Activated CD4-positive, alpha-beta T cell treated with anti-CD3 and anti-CD28 coated beads, Interleukin-2, amount 10 ng/mL, durations not matched to agents 24 days and 14 days (primary cell): ENCODE data around the gene KCNN3. TPM values are rescaled to one million over a fixed set of nuclear protein-coding genes. Genes with fewer than 3 reads are reported as not detected.

ENCODE experiments used
- DNase-seq: peaks from one replicate; pipeline ENCODE4 v3.0.0; 2022
- H3K27ac Mint-ChIP-seq: one replicate; pipeline ENCODE4 v1.8.0; 2022; ENCODE audit warnings: mild to moderate bottlenecking, mixed read lengths
- H3K27me3 Mint-ChIP-seq: one replicate; pipeline ENCODE4 v1.8.0; 2022; ENCODE audit warnings: mixed read lengths
- H3K36me3 Mint-ChIP-seq: one replicate; pipeline ENCODE4 v1.8.0; 2022; ENCODE audit warnings: low read depth, mild to moderate bottlenecking, mixed read lengths
- H3K4me1 Mint-ChIP-seq: one replicate; pipeline ENCODE4 v1.8.0; 2021; ENCODE audit warnings: mixed read lengths
- H3K4me3 Mint-ChIP-seq: one replicate; pipeline ENCODE4 v1.8.0; 2022; ENCODE audit warnings: mild to moderate bottlenecking, moderate library complexity, mixed read lengths
- H3K9me3 Mint-ChIP-seq: one replicate; pipeline ENCODE4 v1.8.0; 2021; ENCODE audit warnings: mixed read lengths
- intact Hi-C: fragments of 100-400 bp; cut with micrococcal nuclease; formaldehyde crosslinking; loops from one replicate; pipeline ENCODE4 v1.15.1; 2023
- total RNA-seq: library from RNA; stranded (reverse); gene quantifications from 2 replicates; pipeline ENCODE4 v1.2.3, GENCODE V29; 2022

The KCNN3 gene
- total RNA-seq, 1 donor from 2014 or later, result 0.35 TPM

DNA sequence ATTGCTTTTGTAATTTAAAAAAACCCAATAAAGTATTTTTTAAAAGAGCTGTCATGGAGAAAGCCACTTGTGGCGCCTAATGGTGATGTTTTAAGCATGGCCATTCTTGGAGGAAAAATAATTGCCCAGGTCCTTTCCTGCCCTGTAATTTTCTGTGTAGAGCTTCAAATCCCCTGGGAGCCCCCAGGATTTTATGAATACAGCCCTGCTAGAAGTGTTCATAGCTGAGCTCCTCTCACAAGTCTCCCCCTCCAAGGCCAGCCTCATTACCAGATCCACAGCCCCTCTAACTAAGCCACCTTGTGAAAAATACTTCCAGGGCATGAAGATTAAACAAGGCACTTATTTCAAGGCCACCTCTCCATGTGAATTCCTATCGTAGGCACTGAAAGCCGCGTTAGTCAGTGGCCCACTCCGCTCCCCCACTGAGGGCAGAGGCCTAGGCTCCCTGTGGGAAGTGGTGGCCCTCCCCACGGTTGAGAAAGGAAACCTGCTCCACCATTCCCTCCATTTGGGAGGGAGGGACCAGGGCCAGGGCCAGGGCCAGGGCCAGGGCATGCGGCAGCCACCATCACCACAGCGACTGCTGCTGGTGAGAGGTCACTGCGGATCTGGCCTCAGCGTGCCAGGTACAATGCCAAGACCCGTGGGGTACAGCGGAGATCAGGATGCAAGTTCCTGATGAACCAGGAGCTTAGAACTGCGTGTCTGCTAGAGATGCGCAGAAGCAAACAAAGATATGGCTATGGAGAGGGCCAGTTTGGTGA lies 83.1 kb downstream of the KCNN3 start:
- Mint-ChIP-seq H3K27ac (no peak overlapping the region), H3K4me1 (peaks cover 43% of the 10 kb centered on the region), H3K36me3 (no peaks in the 10 kb centered on the region), H3K27me3 (no peaks in the 10 kb centered on the region), H3K4me3 (no peak overlapping the region), H3K9me3 (peaks cover 4% of the 10 kb centered on the region)
- no peak for DNase-seq
- intact Hi-C loops, result no loop called here

DNA sequence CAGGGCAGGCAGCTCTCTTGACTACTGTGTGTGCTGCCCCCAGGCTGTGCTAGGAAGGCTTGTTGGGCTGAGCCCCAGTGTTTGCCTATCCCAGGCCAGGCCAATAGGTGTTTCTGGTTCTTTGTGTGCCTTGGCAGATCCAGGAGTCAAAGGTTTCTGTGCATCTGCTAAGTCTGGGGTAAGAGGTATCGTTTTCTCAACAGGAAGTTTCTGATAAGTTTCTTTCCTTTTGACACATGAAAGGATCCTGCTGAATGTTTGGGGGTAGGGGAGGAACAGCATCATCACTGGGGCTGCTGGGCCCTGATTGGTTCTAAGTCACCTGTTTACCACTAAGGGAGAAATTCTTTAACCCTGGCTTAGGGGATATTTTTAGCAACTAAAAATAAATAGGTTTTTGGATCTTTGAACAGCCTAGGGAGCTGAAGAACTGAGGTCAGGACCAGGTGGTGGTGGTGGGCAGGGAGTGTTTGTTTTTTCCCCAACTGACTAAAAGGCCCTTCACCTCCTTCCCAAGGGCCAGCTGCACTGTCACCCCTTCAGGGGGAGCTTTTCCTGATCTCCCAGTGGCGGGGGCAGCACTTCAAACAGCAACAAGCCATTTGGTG lies 85.1 kb downstream of the KCNN3 start:
- Mint-ChIP-seq H3K4me1 (peaks cover 32% of the 10 kb centered on the region), H3K27me3 (no peaks in the 10 kb centered on the region), H3K36me3 (no peaks in the 10 kb centered on the region), H3K4me3 (peak overlapping the region; percentile 70), H3K27ac (peak overlapping the region; percentile 90), H3K9me3 (peaks cover 4% of the 10 kb centered on the region)
- intact Hi-C loops, result no loop called here
- peak; percentile 85 for DNase-seq

GRCh38 chr1:154784416-154784815 lies 85.7 kb downstream of the KCNN3 start:
- Mint-ChIP-seq H3K4me1 (peaks cover 32% of the 10 kb centered on the region), H3K36me3 (no peaks in the 10 kb centered on the region), H3K27me3 (no peaks in the 10 kb centered on the region), H3K27ac (peak overlapping the region; percentile 90), H3K4me3 (peak overlapping the region; percentile 70), H3K9me3 (peaks cover 4% of the 10 kb centered on the region)
- intact Hi-C loops, result no loop called here
- DNase-seq, result no peak

- intact Hi-C loops, result no loop called here
- no peaks in the 10 kb centered on the region for H3K27me3 Mint-ChIP-seq
Measured at GRCh38 chr1:154783976-154784375, 86.1 kb downstream of the KCNN3 start.

GRCh38 chr1:154780541-154780940 lies 89.5 kb downstream of the KCNN3 start:
- H3K27ac Mint-ChIP-seq, result no peak overlapping the region
- no peaks in the 10 kb centered on the region for H3K27me3 Mint-ChIP-seq

More at GRCh38 chr1:154783976-154784375, 86.1 kb downstream of the KCNN3 start:
- Mint-ChIP-seq H3K27ac (peak overlapping the region; percentile 90), H3K9me3 (peaks cover 4% of the 10 kb centered on the region), H3K36me3 (no peaks in the 10 kb centered on the region), H3K4me3 (peak overlapping the region; percentile 70), H3K4me1 (peaks cover 32% of the 10 kb centered on the region)
- no peak for DNase-seq

GRCh38 chr1:154779551-154780189 lies 90.4 kb downstream of the KCNN3 start:
- peaks cover 6% of the 10 kb centered on the region for H3K9me3 Mint-ChIP-seq
- H3K27ac Mint-ChIP-seq, result no peak overlapping the region
- no peak for DNase-seq
- H3K27me3 Mint-ChIP-seq, result no peaks in the 10 kb centered on the region
- no peaks in the 10 kb centered on the region for H3K36me3 Mint-ChIP-seq
- peaks cover 23% of the 10 kb centered on the region for H3K4me1 Mint-ChIP-seq
- no peak overlapping the region for H3K4me3 Mint-ChIP-seq
- intact Hi-C loops, result no loop called here

More at GRCh38 chr1:154780541-154780940, 89.5 kb downstream of the KCNN3 start:
- no peak for DNase-seq
- intact Hi-C loops, result no loop called here
- H3K4me3 Mint-ChIP-seq, result no peak overlapping the region
- H3K9me3 Mint-ChIP-seq, result peaks cover 6% of the 10 kb centered on the region
- no peaks in the 10 kb centered on the region for H3K36me3 Mint-ChIP-seq
- peaks cover 30% of the 10 kb centered on the region for H3K4me1 Mint-ChIP-seq

DNA sequence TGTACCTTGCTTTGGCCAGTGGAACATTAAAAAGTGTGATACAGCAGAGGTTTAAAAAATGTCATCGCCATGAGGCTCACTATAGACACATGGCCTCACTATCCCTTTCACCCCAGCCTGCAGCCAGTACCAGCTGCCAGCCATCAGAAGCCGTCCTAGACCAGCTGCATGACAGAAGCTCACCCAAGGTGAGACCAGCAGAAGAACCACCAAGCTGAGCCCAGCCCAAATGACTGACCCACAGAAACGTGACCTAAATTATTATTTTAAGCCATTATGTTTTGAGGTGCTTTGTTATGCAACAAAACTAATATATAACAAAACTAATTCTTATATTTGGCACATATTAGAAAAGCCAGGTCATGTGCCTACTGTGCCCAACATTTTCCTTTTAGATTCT lies 91.1 kb downstream of the KCNN3 start:
- Mint-ChIP-seq H3K27me3 (no peaks in the 10 kb centered on the region), H3K9me3 (peaks cover 3% of the 10 kb centered on the region), H3K27ac (no peak overlapping the region), H3K4me3 (no peak overlapping the region), H3K36me3 (no peaks in the 10 kb centered on the region), H3K4me1 (peaks cover 15% of the 10 kb centered on the region)
- DNase-seq, result no peak
- intact Hi-C loops, result no loop called here

DNA sequence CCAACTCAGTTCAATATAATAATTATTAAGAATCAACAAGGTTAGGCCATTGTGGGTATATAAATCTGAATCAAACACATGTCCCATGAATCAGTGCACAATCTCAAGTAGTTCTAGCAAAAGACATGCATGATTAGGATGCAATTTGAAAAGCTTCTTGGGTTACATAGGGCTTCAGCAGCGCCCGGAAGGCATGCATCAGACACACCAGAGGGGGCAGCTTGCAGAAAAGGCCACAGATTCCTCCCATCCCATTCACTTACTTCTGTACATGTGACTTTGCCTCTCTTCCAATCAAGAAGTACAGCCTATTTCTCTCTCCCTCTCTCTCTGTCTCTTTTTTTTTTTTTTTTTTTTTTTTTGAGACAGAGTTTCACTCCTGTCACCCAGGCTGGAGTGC lies 91.8 kb downstream of the KCNN3 start:
- no peak overlapping the region for H3K27ac Mint-ChIP-seq
- intact Hi-C loops, result no loop called here
- no peaks in the 10 kb centered on the region for H3K27me3 Mint-ChIP-seq
- peaks cover 9% of the 10 kb centered on the region for H3K4me1 Mint-ChIP-seq
- no peak for DNase-seq
- H3K9me3 Mint-ChIP-seq, result peaks cover 3% of the 10 kb centered on the region
- H3K36me3 Mint-ChIP-seq, result no peaks in the 10 kb centered on the region
- H3K4me3 Mint-ChIP-seq, result no peak overlapping the region

- Mint-ChIP-seq H3K9me3 (peaks cover 3% of the 10 kb centered on the region), H3K4me1 (peaks cover 10% of the 10 kb centered on the region), H3K4me3 (no peak overlapping the region), H3K27ac (no peak overlapping the region), H3K36me3 (no peaks in the 10 kb centered on the region), H3K27me3 (no peaks in the 10 kb centered on the region)
- intact Hi-C loops, result no loop called here
- no peak for DNase-seq
Measured at GRCh38 chr1:154777781-154778180, 92.3 kb downstream of the KCNN3 start.

- Mint-ChIP-seq H3K4me1 (peaks cover 10% of the 10 kb centered on the region), H3K4me3 (no peak overlapping the region), H3K27ac (no peak overlapping the region), H3K27me3 (no peaks in the 10 kb centered on the region), H3K9me3 (peaks cover 3% of the 10 kb centered on the region), H3K36me3 (no peaks in the 10 kb centered on the region)
- intact Hi-C loops, result no loop called here
- DNase-seq, result no peak
Measured at GRCh38 chr1:154777154-154777553, 92.9 kb downstream of the KCNN3 start.

DNA sequence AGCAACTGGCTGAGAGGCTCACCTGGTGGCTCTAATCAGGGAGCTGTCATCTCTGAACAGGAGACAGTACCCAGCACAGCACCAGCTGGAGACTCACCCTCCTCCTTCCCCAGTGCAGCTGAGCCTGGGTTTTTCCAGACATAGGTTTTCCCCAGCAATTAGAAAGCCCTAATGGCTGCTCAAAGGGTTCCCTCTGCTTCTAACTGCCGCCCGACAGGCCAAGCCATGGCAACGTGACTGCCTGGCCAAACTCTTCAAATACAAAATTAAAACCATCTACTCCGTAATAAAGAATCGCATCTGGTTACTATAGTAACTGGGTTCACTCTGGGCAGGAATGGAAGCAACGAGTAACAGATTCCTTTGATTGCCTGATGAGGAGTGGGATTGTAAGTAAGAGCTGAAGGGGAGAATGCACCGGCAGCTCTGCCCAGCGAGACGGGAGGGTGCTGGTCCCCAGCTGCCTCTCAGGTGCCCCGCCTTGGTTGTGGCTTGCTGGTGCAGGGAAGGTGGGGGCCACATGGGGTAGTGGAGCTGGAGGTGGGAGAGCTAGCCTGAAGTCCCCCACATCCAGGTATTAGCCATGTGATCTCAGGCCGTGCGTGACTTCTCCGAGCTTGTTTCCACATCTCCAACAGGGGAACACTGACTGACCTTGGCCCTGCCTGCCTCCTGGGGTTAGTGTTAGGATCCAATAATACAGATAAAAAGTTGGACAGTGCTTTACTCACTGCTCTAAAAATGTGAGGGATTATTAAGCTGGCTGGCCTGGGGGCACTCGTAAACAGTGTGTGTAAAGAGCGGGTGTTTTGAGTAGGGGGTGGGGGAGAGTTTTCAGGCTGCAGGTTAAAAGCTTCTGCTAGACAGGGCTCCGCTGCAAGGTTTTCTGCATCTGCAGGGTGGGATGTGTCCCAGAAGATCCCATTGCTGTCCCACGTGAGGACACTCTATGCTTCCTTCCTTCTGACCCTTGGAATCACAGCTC lies 94.2 kb downstream of the KCNN3 start:
- Mint-ChIP-seq H3K27me3 (no peaks in the 10 kb centered on the region), H3K27ac (peak overlapping the region; percentile 18), H3K4me3 (no peak overlapping the region), H3K36me3 (no peaks in the 10 kb centered on the region), H3K4me1 (peaks cover 13% of the 10 kb centered on the region), H3K9me3 (peaks cover 3% of the 10 kb centered on the region)
- DNase-seq, result no peak
- intact Hi-C loops, result no loop called here

DNA sequence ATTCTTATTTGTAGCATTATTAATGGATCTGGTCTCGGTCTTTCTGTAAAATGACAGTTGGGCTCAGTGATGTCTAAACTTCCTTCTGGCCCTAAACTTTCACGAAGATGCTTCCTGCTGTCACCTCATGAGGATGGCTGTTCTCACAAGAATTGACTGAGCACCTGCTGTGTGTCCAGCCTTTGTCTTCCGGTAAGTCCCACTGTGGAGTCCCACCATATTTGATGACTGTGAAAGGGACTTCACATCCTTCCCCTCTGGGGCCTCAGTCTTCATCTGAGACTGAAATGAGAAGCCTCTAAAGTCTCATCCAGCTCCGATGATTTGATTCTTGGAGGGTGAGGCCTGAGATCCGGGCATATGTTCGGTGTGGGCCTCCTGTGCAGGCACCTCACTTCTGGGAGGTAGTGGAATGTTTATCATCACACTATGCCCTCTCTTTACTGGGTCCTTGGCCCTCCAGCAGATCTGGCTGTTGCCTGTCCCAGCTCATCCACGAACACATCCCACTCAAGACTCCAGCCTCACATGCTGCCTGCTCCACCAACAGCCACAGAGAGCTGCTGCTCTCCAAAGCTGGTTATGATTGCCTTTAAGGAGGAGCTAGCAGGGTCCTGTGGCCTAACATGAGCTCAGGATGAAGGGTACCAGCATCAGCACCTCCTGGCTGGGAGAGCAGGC lies 95.8 kb downstream of the KCNN3 start:
- no peak for DNase-seq

DNA sequence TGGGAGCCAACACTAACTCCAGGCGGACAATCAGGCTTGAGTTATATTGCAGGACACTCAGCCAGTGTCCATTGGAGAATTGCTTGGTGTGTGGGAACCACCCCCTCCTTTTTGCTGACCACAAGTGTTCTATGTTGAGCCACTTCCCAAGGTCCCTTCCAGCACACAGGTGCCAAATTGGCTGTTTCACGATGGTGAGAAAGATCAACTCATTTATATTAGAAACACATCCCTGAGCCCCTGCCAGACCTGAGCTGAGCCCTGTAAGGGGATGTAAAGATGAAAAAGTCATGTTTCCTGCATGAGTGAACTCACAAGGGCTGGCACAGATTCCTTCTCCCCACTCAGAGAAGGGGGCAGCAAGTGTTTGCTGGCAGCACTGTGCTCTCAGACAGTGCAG lies 96.5 kb downstream of the KCNN3 start:
- no peak overlapping the region for H3K4me3 Mint-ChIP-seq
- H3K9me3 Mint-ChIP-seq, result no peaks in the 10 kb centered on the region
- H3K36me3 Mint-ChIP-seq, result no peaks in the 10 kb centered on the region
- H3K27ac Mint-ChIP-seq, result no peak overlapping the region
- no peaks in the 10 kb centered on the region for H3K27me3 Mint-ChIP-seq
- intact Hi-C loops, result no loop called here
- DNase-seq, result no peak
- peaks cover 13% of the 10 kb centered on the region for H3K4me1 Mint-ChIP-seq

More for the DNA sequence above, 95.8 kb downstream of the KCNN3 start:
- H3K4me3 Mint-ChIP-seq, result no peak overlapping the region
- H3K4me1 Mint-ChIP-seq, result peaks cover 13% of the 10 kb centered on the region
- H3K36me3 Mint-ChIP-seq, result no peaks in the 10 kb centered on the region
- H3K27me3 Mint-ChIP-seq, result no peaks in the 10 kb centered on the region
- peaks cover 3% of the 10 kb centered on the region for H3K9me3 Mint-ChIP-seq
- intact Hi-C loops, result no loop called here
- no peak overlapping the region for H3K27ac Mint-ChIP-seq
